AML-193 (cell line): ENCODE results near the gene PKIG.

Experiments used
- DNase-seq, 2 experiments: peaks; one replicate each; lab custom pipeline; 2025; lab: John Stamatoyannopoulos, UW

PKIG gene

DNA sequence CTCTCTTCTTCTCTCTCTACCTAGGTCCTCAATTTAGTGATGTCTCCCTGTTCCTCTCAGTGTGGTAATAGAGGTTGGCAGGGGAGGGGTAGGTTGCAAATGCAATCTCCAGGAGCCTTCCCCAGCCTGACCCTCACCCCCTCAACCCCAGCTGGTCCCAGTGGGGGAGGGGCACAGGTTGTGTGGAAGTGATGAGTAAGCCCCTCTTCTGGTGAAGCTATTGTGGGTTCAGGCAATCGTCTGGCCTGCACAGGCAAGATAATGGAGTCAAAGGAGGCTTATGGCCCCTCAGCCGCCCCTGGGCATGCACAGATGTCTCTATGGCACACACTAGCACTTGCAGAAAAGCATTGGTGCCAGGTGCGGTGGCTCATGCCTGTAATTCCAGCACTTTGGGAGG lies 79.9 kb downstream of the PKIG start:
- no peak for DNase-seq

DNA sequence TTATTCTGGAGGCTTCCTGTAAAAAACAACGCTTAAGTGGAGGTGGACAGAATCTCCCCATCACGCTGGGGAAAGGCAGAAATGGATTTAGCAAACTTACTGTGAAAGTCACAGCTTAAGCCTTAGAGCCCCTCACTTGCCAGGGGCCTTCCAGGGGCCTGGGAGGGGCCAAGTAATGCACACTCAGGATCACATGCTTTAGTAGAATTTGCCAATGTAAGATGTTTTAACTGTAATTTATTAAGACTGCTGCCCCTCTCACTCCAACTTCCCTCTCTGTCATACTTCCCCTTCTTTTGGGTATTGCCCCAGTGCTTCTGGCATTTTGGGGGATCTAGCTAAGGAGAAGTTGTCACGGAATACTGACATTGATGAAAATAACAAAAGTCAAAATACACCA lies 81.8 kb downstream of the PKIG start:
- peak; percentile 75 to 77 for DNase-seq

DNA sequence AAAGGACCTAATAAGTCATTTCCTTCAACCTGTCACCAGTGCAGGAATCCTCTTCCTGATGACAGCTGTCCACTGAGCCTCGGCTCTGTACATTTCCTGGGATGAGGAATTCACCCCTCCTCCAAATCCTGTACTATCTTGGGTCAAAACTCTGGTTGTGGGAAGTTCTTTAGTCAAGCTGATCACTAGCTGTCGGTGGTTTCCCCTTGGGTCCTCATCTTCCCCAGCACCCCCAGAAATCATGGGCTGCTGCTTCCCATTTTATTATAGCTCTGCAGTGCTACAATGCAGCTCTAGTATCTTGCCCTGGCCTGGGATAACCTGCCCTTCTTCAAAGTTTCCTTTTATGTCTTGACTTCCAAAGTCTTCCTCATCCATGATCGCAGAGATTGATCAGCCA lies 83.7 kb downstream of the PKIG start:
- no peak for DNase-seq
